Urinary bladder (tissue), 4 donors: ENCODE data around the gene SLC22A12. TPM values are rescaled to one million over a fixed set of nuclear protein-coding genes. Genes with fewer than 3 reads are reported as not detected.
"Not testable (repeated sequence)": the region's sequence is repeated elsewhere in the genome, so short reads cannot be mapped to it uniquely, and the experiment has no call there.

Experiments used
- DNase-seq: peaks from one replicate; pipeline ENCODE4 v3.0.0-alpha.2; 2015; ENCODE audit errors: extremely low spot score
- H3K27ac ChIP-seq: one replicate; pipeline ENCODE4 v1.5.1; 2013; ENCODE audit warnings: low read depth, mild to moderate bottlenecking, moderate library complexity
- H3K36me3 ChIP-seq: one replicate; pipeline ENCODE4 v1.6.1; 2013; ENCODE audit warnings: mild to moderate bottlenecking, moderate library complexity; ENCODE audit not compliant: insufficient read depth
- H3K4me1 ChIP-seq: one replicate; pipeline ENCODE4 v1.6.1; 2013; ENCODE audit warnings: mild to moderate bottlenecking, moderate library complexity; ENCODE audit not compliant: insufficient read depth
- H3K4me3 ChIP-seq: one replicate; pipeline ENCODE4 v1.5.1; 2013; ENCODE audit warnings: low read depth, low read length
- WGBS: extraction: QIAGEN DNeasy Blood & Tissue Kit; methylation state at CpG from one replicate; pipeline ENCODE4 v1.1.7; 2013; 5-methylcytosine and 5-hydroxymethylcytosine counted together
- polyA plus RNA-seq: library from polyadenylated mRNA; stranded (reverse); fragments of 200-250 nt; gene quantifications from one replicate; pipeline ENCODE4 v1.2.3, GENCODE V29; 2013
- total RNA-seq: library from RNA; depleted of rRNA; stranded (reverse); fragments of >200 nt; gene quantifications from one replicate; pipeline ENCODE4 v1.2.3, GENCODE V29; 2014
- donor health status: healthy with polysubstance abuse.
- donor health status: healthy.

The SLC22A12 gene
- total and polyA plus RNA-seq, 2 donors, result not detected

DNA sequence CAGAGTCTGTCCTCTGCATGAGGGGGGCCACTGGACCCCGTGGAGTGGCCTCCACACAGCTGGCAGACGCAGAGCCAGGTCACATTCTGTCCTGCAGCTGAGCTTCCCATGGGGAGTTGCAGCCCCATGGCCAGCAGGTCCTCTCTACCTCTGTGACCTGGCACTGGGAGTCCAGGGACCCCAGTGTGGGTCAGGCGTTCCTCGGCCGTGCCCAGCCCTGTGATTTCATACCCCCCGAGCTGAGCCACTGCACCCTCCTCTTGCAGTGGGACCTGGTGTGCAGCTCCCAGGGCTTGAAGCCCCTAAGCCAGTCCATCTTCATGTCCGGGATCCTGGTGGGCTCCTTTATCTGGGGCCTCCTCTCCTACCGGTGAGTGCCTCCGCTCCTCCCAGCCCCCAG is 32.2 kb upstream of the SLC22A12 start:
- WGBS, result 89% methylated on average over 9 of the region's 9 CpGs
- no peaks in the 10 kb centered on the region for H3K36me3 ChIP-seq

DNA sequence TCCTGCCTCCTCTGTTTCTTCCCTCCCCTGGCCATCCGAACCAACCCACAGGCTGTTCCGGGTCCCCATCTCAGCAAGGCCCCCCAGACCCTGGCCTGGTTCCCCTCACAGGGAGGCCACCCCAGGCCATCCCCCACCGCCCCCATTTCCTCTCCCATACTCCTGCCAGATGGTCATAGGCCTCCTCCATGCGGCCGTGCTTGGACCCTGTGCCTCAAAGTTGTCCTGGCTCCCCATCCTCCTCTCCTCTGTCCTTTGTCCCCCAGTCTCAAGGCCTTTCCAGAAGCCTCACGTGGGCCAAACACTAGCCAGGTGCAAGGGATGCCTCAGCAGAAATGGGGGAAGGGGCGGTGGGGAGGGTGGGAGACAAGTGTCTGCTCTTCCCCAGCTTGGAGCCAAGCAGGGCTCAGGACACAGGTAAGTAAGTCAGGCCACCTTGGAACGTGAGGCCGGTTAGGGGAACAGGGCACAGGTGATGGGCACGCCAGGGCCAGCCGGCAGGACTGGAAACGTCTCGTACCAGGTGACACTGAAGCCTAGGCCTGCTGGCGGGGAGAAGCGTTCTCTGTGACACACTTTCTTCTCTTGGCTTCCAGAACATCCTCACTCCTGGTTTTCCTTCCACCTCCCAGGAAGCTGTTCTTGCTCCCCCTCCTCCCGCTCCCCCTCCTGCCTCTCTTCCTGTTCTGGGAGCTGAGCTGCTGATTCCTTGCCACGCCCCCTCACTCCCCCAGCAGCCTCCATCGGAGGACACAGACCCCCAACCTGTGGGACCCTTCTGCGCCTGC is 31.5 kb upstream of the SLC22A12 start:
- DNase-seq, result no peak
- H3K4me3 ChIP-seq, result no peak overlapping the region
- H3K27ac ChIP-seq, result no peak overlapping the region
- no peaks in the 10 kb centered on the region for H3K36me3 ChIP-seq
- 81% methylated on average over 19 of the region's 19 CpGs for WGBS
- no peaks in the 10 kb centered on the region for H3K4me1 ChIP-seq

More for the DNA sequence above, 32.2 kb upstream of the SLC22A12 start:
- Histone ChIP-seq H3K4me3 (no peak overlapping the region), H3K27ac (no peak overlapping the region), H3K4me1 (no peaks in the 10 kb centered on the region)
- DNase-seq, result no peak

DNA sequence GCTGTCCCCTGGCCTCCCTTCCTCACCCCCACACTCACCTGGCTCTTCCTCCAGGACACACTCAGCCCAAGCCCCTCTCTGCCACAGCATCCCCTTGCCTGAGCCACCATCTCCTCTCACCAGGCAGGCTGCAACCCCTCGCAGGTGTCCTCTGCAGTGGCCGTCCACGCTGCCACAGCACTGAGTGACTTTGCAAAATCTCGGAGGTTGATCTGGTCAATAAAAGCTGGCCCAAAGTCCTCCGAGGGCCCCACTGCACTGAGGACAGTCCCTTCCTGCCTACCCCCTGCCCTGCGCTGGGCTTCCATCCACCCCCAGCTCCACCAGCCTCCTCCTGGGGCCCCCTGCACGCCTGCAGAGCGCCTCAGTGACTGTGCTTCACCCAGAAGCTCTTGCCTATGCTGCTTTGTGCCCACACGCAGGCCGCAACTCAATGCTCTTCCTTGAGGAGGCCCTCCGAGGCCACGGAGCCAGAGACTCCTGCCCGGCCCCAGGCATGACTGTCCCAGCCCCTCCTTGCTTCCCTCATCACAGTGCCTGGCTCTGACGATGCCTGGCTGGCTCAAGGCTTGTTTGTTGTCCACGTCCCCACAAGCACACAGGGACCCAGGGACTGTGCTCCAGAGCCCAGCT is 30.8 kb upstream of the SLC22A12 start:
- no peaks in the 10 kb centered on the region for H3K36me3 ChIP-seq
- WGBS, result 76% methylated on average over 15 of the region's 15 CpGs
- no peaks in the 10 kb centered on the region for H3K4me1 ChIP-seq
- DNase-seq, result no peak
- no peak overlapping the region for H3K4me3 ChIP-seq
- no peak overlapping the region for H3K27ac ChIP-seq

DNA sequence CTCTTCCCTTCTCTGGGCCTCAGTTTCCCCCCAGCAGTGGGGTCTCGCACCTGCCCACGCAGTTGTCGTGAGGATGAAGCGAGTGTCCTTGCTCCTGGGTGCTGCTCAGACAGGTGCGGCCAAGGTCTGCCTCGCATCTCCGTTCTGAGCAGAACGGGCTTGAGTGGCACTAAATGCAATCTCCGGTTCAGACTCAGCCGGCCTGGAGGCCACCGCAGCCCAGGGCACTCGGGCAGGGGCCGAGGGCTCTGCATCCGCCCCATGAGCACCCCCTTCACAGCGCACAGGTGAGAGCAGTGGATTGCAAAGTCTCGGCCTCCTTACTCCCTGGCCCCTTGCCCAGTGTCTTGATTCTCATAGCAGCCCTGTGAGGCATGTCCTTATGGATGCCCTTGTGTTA is 30.1 kb upstream of the SLC22A12 start:
- Histone ChIP-seq H3K27ac (no peak overlapping the region), H3K4me1 (no peaks in the 10 kb centered on the region), H3K36me3 (no peaks in the 10 kb centered on the region), H3K4me3 (no peak overlapping the region)
- WGBS, result 91% methylated on average over 16 of the region's 16 CpGs
- no peak for DNase-seq

DNA sequence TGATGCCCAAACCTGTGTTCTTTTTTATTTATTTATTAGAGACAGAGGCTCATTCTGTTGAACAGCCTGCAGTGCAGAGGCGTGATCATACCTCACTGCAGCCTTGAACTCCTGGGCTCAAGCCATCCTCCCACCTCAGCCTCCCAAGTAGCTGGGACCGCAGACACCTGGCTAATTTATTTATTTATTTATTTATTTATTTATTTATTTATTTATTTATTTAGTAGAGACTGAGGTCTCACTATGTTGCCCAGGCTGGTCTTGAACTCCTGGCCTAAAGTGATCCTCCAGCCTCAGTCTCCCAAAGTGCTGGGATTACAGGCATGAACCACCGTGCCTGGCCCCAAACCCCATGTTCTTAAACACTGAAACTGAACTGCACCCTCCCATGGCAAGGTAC is 29.6 kb upstream of the SLC22A12 start:
- DNase-seq, H3K27ac ChIP-seq, H3K4me3 ChIP-seq, H3K4me1 ChIP-seq, H3K36me3 ChIP-seq: not testable (repeated sequence)
- 94% methylated on average over 3 of the region's 3 CpGs for WGBS

DNA sequence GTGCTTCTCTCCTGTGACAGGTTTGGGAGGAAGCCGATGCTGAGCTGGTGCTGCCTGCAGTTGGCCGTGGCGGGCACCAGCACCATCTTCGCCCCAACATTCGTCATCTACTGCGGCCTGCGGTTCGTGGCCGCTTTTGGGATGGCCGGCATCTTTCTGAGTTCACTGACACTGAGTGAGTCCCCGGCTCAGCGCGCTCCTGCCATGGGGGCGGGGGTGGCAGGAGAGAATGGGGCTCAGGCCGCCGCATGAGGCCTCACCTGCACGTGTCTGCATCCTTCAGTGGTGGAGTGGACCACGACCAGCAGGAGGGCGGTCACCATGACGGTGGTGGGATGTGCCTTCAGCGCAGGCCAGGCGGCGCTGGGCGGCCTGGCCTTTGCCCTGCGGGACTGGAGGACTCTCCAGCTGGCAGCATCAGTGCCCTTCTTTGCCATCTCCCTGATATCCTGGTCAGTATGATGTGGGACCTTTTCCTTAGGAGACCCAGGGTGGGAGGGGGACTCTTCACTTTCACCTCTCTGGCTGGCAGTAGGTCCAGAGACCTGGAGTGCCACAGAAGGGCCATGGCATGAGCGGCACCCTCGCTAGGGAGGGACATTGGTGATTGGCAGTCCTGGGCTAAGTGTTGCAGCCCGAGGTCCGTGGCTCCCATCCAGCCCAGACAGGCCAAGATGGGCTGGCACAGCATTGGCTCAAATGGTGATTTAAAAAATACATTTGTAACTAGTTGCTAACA is 28.9 kb upstream of the SLC22A12 start:
- WGBS, result 93% methylated on average over 29 of the region's 29 CpGs
- no peak overlapping the region for H3K27ac ChIP-seq
- no peaks in the 10 kb centered on the region for H3K4me1 ChIP-seq
- no peaks in the 10 kb centered on the region for H3K36me3 ChIP-seq
- no peak for DNase-seq
- no peak overlapping the region for H3K4me3 ChIP-seq

DNA sequence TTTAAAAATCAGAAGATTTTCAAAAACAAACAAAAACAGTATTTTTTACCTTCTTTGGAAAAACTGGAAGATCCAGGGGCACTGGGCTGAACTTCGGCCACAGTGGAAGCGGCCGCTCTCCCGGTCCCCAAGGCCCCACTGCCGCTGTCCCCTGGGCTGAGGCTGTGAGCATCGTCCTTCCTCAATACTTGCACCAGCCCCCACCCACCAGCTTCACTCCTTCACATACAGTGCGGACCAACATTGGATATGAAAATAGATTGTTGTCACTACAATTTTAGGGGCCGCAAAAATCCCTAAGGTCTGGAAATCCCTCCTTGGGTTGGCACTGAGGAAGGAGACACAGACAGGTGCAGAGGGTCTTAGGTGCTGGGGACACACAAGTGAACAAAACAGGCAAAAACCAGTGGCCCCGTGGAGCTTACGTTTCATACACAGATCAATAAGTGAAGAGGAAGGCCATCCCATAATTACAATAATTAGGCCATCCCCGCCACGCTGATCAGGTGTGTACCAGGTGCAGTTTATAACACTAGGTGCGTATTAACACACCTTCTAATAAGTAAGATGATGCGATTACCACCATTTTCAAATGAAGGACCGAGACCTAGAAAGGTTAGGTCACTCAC is 28.2 kb upstream of the SLC22A12 start:
- Histone ChIP-seq H3K4me3 (no peak overlapping the region), H3K4me1 (no peaks in the 10 kb centered on the region), H3K36me3 (no peaks in the 10 kb centered on the region), H3K27ac (no peak overlapping the region)
- DNase-seq, result no peak
- 95% methylated on average over 15 of the region's 15 CpGs for WGBS

DNA sequence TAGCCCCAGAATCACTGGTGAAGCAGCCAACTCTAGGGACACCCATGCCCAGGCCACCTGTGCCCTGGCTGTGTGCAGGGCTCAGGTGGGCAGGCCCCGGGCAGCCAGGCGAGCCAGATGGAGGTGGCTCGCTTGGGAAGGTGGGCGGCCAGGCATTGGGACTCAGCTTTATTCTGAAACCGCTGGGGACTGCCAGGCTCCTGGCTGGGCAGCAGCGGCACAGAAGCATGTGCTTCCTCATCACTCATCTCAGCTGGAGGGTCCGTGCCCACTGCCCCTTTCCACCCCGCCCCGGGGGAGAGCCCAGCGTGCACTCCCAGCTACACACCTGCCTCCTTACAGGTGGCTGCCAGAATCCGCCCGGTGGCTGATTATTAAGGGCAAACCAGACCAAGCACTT is 27.1 kb upstream of the SLC22A12 start:
- H3K27ac ChIP-seq, result no peak overlapping the region
- DNase-seq, result no peak
- H3K4me3 ChIP-seq, result no peak overlapping the region
- no peaks in the 10 kb centered on the region for H3K36me3 ChIP-seq
- H3K4me1 ChIP-seq, result no peaks in the 10 kb centered on the region
- WGBS, result 93% methylated on average over 12 of the region's 12 CpGs

DNA sequence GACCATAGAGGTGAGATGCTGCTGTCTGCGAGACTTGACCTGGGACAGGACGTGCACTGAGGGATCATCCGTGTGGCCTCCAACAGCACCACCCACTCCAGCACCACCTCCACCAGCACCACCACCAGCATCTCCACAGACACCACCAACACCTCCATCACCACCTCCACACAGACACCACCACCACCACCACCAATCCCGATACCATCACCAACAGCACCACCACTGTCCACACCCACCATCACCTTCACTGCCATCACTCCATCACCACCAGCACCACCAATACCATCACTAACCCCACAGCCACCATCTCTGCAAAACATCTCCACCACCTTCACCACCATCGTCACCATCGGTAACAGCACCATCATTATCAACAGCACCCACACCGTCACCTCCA is 26.6 kb upstream of the SLC22A12 start:
- Histone ChIP-seq H3K36me3 (no peaks in the 10 kb centered on the region), H3K4me3 (no peak overlapping the region), H3K27ac (no peak overlapping the region), H3K4me1 (no peaks in the 10 kb centered on the region)
- WGBS, result 95% methylated on average over 7 of the region's 7 CpGs
- no peak for DNase-seq

DNA sequence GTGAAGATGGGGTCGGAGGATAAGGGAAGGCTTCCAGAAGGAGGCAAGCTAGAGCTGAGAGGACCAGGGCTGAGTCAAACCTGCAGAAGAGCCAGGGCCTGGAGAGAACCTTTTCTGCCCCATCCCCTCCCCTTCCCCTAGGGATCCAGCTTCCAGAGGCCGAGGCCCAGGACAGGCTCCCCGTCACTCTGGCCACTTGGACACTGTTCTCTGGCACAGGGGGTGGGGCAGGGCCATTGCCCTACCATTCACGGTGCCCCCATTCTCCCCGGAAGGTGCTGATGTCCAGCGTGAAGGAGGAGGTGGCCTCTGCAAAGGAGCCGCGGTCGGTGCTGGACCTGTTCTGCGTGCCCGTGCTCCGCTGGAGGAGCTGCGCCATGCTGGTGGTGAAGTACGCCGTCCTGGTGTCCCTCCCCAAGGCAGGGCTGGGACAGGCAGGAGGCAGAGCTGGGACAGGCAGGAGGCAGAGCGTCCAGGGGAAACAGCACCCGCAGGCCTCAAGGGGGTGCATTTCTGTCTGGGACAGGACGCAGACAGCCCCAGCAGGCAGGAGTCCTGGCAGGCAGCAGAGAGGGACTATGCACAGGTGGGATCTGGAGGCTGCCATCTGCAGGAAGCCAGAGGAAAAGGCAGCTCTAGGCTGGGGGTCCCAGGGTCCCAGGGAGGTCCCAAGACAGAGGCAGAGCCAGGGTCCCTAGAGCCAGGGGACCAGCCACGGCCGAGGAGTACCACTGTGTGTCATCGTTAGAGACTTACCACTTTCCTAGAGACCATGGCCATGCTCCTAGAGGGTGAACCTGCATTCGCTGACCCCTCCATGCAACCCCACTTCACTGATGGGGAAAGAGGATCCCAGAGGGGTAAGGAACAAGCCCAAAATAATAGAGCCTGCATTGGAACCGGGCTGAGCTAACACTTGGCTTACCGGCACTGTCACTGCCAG is 25.8 kb upstream of the SLC22A12 start:
- H3K36me3 ChIP-seq, result no peaks in the 10 kb centered on the region
- H3K27ac ChIP-seq, result no peak overlapping the region
- WGBS, result 90% methylated on average over 24 of the region's 24 CpGs
- no peak overlapping the region for H3K4me3 ChIP-seq
- H3K4me1 ChIP-seq, result no peaks in the 10 kb centered on the region
- no peak for DNase-seq

DNA sequence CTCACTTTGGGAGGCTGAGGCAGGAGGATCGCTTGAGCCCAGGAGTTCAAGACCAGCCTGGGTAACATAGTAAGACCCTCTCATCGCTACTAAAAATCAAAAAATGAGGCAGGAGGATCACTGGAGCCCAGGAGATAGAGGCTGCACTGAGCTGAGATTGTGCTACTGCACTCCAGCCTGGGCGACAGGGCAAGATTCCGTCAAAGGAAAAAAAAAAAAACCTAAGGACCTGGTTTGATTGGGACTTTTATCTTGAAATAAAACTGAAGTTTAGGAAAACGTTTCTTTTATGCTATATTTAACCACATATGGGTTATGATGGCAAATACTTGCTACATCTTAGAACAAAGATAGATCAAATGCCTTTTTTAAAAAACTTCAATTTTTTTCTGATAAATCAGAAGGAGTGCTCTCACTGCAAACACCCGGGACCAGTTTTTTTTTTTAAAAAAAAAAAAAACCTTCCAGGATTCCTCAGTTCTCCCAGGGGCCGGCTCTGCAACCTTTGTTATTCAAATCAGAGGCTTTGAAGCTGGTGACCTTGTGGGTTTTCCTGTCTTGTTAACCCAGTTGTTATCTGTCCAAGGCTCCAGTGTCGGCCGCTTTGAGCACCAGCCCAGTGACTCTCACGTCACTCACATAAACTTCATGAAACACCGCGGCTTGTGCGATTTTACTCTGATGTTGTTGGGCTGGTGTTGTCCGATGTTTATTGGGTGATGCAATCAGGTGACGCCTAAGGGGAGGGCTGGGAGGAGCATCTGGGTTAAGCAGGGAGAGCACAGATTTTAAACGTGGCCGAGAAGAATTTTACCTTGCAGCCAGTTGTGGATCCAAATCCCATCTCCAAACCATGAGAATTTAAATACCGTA is 24.7 kb upstream of the SLC22A12 start:
- DNase-seq, result no peak
- H3K4me1 ChIP-seq, result no peaks in the 10 kb centered on the region
- no peak overlapping the region for H3K4me3 ChIP-seq
- 34% methylated on average over 18 of the region's 18 CpGs for WGBS
- no peak overlapping the region for H3K27ac ChIP-seq
- H3K36me3 ChIP-seq, result no peaks in the 10 kb centered on the region
